ENCODE measurements around the gene ARHGAP18. TPM values are rescaled to one million over a fixed set of nuclear protein-coding genes. Genes with fewer than 3 reads are reported as not detected.

The ARHGAP18 gene
- total and polyA plus RNA-seq, 2 experiments from 2014 or later: 4.3 to 5.0 TPM

DNA sequence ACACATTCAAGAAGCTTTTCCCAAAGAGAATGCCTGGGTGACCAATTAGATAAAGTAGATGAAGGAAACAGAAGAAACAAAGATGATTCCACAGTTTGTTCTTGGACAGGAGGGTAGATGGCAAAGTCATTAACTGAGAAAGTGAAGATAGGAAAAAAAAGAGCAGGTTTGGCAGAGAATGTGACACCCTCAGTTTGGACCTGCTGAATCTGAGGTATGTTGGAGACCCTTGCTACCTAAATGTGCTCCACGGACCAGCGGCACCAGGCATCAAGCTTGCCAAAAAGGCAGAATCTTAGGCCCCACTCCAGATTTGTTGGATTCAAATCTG lies 49.7 kb downstream of the ARHGAP18 start:
- H3K4me2 ChIP-seq: no peak overlapping the region
- no peak for ATAC-seq

More for the DNA sequence above, 49.7 kb downstream of the ARHGAP18 start:
- no peak overlapping the region for H3K27ac ChIP-seq (ENCODE audit: low read depth)
- H3K79me2 ChIP-seq (replicated peaks; ENCODE audit: insufficient read depth): no peaks in the 10 kb centered on the region
- no peak for DNase-seq (ENCODE audit: low spot score)
- Mint-ChIP-seq H3K27me3 (ENCODE audit: insufficient read depth, low read depth, poor library complexity) (peaks cover 3% of the 10 kb centered on the region), H3K36me3 (ENCODE audit: low read depth) (no peaks in the 10 kb centered on the region), H3K9me3 (no peaks in the 10 kb centered on the region), H3K4me3 (no peak overlapping the region), H3K4me1 (peaks cover 8% of the 10 kb centered on the region), H3K27ac (no peak overlapping the region)
- H3K27me3 ChIP-seq (ENCODE audit: insufficient read depth): no peaks in the 10 kb centered on the region
- H2AFZ ChIP-seq: no peak overlapping the region
- no peak overlapping the region for H3K4me3 ChIP-seq
- no peaks in the 10 kb centered on the region for H3K36me3 ChIP-seq (ENCODE audit: insufficient read depth)
- no peaks in the 10 kb centered on the region for H4K20me1 ChIP-seq (replicated peaks; ENCODE audit: insufficient read depth)
- H3F3A ChIP-seq (replicated peaks; ENCODE audit: low read depth): no peaks in the 10 kb centered on the region
- TF ChIP-seq STAT1 (IDR thresholded peaks at IDR 0.05; ENCODE audit: unreplicated experiment) (no peak), EZH2 (IDR thresholded peaks at IDR 0.05; ENCODE audit: low read depth, unreplicated experiment) (no peak), ZNF331 (CRISPR knock-in tag; IDR thresholded peaks at IDR 0.05; ENCODE audit: low read depth) (no peak), JUNB (IDR thresholded peaks at IDR 0.05; ENCODE audit: unreplicated experiment) (no peak), ZNF114 (CRISPR knock-in tag; IDR thresholded peaks at IDR 0.05) (no peak), CREB1 (CRISPR knock-in tag; IDR thresholded peaks at IDR 0.05; ENCODE audit: low read depth) (no peak), POLR2AphosphoS5 (IDR thresholded peaks at IDR 0.05; ENCODE audit: low read depth) (no peak), NANOG (IDR thresholded peaks at IDR 0.05; ENCODE audit: borderline replicate concordance) (no peak), ETS1 (IDR thresholded peaks at IDR 0.05) (no peak), EZH2phosphoT487 (IDR thresholded peaks at IDR 0.05; ENCODE audit: unreplicated experiment) (no peak)
- TF ChIP-seq, protein P1, sequence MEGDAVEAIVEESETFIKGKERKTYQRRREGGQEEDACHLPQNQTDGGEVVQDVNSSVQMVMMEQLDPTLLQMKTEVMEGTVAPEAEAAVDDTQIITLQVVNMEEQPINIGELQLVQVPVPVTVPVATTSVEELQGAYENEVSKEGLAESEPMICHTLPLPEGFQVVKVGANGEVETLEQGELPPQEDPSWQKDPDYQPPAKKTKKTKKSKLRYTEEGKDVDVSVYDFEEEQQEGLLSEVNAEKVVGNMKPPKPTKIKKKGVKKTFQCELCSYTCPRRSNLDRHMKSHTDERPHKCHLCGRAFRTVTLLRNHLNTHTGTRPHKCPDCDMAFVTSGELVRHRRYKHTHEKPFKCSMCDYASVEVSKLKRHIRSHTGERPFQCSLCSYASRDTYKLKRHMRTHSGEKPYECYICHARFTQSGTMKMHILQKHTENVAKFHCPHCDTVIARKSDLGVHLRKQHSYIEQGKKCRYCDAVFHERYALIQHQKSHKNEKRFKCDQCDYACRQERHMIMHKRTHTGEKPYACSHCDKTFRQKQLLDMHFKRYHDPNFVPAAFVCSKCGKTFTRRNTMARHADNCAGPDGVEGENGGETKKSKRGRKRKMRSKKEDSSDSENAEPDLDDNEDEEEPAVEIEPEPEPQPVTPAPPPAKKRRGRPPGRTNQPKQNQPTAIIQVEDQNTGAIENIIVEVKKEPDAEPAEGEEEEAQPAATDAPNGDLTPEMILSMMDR (conservative IDR thresholded peaks at IDR 0.05; ENCODE audit: low read depth in 2 of 2): no peak
- TF ChIP-seq, protein P2, sequence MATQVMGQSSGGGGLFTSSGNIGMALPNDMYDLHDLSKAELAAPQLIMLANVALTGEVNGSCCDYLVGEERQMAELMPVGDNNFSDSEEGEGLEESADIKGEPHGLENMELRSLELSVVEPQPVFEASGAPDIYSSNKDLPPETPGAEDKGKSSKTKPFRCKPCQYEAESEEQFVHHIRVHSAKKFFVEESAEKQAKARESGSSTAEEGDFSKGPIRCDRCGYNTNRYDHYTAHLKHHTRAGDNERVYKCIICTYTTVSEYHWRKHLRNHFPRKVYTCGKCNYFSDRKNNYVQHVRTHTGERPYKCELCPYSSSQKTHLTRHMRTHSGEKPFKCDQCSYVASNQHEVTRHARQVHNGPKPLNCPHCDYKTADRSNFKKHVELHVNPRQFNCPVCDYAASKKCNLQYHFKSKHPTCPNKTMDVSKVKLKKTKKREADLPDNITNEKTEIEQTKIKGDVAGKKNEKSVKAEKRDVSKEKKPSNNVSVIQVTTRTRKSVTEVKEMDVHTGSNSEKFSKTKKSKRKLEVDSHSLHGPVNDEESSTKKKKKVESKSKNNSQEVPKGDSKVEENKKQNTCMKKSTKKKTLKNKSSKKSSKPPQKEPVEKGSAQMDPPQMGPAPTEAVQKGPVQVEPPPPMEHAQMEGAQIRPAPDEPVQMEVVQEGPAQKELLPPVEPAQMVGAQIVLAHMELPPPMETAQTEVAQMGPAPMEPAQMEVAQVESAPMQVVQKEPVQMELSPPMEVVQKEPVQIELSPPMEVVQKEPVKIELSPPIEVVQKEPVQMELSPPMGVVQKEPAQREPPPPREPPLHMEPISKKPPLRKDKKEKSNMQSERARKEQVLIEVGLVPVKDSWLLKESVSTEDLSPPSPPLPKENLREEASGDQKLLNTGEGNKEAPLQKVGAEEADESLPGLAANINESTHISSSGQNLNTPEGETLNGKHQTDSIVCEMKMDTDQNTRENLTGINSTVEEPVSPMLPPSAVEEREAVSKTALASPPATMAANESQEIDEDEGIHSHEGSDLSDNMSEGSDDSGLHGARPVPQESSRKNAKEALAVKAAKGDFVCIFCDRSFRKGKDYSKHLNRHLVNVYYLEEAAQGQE (IDR thresholded peaks at IDR 0.05; ENCODE audit: unreplicated experiment): no peak
- TF ChIP-seq, protein P3, sequence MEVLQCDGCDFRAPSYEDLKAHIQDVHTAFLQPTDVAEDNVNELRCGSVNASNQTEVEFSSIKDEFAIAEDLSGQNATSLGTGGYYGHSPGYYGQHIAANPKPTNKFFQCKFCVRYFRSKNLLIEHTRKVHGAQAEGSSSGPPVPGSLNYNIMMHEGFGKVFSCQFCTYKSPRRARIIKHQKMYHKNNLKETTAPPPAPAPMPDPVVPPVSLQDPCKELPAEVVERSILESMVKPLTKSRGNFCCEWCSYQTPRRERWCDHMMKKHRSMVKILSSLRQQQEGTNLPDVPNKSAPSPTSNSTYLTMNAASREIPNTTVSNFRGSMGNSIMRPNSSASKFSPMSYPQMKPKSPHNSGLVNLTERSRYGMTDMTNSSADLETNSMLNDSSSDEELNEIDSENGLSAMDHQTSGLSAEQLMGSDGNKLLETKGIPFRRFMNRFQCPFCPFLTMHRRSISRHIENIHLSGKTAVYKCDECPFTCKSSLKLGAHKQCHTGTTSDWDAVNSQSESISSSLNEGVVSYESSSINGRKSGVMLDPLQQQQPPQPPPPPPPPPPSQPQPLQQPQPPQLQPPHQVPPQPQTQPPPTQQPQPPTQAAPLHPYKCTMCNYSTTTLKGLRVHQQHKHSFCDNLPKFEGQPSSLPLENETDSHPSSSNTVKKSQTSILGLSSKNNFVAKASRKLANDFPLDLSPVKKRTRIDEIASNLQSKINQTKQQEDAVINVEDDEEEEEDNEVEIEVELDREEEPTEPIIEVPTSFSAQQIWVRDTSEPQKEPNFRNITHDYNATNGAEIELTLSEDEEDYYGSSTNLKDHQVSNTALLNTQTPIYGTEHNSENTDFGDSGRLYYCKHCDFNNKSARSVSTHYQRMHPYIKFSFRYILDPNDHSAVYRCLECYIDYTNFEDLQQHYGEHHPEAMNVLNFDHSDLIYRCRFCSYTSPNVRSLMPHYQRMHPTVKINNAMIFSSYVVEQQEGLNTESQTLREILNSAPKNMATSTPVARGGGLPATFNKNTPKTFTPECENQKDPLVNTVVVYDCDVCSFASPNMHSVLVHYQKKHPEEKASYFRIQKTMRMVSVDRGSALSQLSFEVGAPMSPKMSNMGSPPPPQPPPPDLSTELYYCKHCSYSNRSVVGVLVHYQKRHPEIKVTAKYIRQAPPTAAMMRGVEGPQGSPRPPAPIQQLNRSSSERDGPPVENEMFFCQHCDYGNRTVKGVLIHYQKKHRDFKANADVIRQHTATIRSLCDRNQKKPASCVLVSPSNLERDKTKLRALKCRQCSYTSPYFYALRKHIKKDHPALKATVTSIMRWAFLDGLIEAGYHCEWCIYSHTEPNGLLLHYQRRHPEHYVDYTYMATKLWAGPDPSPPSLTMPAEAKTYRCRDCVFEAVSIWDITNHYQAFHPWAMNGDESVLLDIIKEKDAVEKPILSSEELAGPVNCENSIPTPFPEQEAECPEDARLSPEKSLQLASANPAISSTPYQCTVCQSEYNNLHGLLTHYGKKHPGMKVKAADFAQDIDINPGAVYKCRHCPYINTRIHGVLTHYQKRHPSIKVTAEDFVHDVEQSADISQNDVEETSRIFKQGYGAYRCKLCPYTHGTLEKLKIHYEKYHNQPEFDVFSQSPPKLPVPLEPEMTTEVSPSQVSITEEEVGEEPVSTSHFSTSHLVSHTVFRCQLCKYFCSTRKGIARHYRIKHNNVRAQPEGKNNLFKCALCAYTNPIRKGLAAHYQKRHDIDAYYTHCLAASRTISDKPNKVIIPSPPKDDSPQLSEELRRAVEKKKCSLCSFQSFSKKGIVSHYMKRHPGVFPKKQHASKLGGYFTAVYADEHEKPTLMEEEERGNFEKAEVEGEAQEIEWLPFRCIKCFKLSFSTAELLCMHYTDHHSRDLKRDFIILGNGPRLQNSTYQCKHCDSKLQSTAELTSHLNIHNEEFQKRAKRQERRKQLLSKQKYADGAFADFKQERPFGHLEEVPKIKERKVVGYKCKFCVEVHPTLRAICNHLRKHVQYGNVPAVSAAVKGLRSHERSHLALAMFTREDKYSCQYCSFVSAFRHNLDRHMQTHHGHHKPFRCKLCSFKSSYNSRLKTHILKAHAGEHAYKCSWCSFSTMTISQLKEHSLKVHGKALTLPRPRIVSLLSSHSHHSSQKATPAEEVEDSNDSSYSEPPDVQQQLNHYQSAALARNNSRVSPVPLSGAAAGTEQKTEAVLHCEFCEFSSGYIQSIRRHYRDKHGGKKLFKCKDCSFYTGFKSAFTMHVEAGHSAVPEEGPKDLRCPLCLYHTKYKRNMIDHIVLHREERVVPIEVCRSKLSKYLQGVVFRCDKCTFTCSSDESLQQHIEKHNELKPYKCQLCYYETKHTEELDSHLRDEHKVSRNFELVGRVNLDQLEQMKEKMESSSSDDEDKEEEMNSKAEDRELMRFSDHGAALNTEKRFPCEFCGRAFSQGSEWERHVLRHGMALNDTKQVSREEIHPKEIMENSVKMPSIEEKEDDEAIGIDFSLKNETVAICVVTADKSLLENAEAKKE (CRISPR knock-in tag; IDR thresholded peaks at IDR 0.05): no peak
- no peaks in the 10 kb centered on the region for H3K4me1 ChIP-seq (ENCODE audit: insufficient read depth)
- H3K9me2 ChIP-seq (ENCODE audit: insufficient read depth): 0 out of 2 replicates have a peak, but pooled peaks cover 3% of the 10 kb centered on the region
